Left hindlimb (tissue), 1 donor: Measurements from ENCODE around the gene NCK2.

Source experiments
- DNase-seq: peaks from one replicate; pipeline ENCODE4 v3.0.0-alpha.2; 2018

NCK2 gene

DNA sequence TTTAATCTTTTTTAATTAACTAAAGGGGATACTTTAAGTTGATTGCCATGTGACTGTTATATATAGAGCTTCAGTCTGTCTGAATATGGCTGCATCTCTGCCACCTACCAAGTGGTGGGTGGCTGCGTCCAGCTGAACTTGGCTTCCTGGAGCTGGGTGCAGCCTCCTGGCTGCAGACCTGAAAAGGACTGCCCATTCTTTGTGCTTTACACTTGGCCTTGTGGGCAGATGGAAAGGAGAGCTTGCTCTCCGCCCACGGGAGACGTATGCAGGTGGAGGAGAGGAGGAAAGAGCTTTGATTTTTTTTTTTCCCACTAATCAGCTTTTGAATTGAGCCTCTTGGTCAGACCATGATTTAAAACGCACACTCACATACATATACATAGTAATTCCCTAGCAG is 34.7 kb downstream of the NCK2 start:
- no peak for DNase-seq

DNA sequence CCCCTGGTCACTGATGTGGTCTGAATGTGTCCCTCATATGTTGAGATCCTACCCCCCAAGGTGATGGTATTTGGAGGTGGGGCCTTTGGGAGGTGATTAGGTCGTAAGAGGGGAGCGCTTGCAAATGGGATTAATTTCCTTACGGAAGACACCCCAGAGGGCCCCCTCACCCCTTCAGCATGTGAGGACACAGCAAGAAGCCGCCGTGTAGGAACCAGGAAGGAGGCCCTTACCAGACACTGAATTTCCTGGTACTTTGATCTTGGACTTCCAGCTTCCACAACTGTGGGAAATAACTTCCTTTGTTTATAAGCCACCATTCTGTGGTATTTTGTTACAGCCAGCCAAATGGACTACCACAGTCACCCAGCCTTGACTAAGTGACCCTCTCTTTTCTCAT is 35.9 kb downstream of the NCK2 start:
- no peak for DNase-seq

DNA sequence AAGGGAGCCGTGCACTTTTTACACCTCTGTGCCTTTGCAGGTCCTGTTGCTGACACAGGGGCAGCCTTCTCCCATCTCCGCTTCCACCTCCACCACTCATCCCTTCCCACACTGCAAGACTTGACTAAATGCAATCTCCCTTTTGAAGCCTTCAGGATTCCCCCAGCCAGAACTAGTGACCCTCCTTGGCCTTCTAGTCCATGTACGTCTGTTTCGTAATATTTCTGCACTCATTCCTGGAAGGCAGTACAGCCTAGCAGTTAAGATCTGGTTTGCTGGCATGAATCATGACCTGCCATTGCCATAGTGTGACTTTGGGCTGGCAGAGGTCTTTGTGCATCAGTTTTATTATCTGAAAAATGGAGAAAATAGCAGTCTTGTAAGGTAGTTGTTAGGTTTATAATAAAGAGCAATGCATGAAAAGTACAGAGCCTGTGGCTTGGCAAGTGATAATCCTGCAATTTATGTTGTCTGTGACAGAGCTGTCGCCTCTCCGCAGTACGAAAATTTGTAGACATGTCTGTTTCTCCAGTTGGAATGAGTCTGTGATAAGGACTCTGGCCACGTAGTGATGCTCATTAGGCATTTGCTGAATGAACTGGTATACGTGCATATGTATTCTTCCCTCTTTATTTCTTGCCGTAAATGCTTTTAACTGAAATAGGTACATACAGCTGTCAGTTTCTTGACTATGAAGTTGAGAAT is 36.7 kb downstream of the NCK2 start:
- DNase-seq, result no peak

DNA sequence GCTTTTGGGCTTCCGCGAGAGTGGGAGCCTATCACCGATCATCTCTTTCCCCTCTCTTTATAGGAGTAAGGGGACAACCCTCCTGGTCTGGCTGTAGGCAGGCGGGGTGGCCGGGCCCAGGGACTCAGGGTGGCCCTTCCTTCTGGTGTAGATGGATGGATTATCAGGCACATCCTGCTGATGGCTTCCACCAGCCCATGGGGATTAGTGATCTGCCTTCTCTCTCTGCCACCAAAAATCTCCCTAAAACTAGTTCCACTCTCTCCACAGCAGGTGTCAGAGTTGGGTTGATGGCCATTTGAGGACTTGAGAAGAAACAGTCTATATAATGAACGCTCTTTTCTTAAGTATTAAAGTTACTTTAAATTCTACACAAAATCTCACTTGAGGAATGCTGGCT is 37.4 kb downstream of the NCK2 start:
- no peak for DNase-seq

DNA sequence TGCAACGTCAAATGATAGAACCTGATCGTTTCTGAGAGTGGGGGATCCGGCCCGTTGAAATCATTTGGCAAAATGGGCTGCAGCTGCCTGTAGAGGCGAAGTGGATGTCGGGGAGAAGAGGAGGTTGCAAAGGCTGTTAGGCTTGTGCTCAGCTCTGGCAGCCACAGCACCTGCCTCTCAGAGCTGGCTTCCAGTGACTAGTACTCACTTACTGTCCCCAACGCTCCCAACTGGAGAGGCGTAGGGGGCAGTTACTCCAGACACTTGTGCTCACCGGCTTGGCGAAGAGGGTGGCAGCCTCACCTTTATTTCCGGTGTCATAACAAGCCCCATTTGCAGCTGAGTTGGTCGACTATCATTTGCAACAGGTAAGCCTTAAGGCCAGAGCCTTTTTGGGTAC is 37.9 kb downstream of the NCK2 start:
- no peak for DNase-seq

DNA sequence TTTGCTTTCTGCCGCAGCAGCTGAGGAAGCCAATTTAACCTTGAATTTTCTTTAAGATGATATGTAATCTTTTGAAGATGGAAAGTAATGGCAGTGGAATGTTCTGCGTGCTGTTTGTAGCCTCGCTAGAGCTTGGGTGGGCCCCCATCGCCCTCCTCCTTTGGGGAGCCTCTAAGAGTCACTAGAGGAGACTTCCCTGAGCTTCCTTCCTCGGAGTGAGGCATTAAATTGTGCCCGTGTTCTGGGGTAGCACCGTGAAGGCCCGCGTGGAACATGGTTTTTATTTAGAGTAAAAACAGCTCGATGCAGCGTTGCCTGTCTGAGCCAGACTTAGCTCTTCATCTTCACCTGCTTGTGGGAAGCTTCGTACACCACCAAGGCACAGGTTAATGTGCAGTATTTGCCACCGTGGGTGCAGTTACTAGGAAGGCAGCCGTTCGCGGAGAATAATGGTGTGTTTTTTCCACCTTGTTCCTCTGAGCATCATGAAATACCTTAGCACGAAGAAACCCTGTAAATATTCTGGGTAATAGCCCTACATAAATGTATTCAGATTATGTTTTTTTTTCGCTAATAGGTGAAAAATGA is 38.5 kb downstream of the NCK2 start:
- DNase-seq, result no peak

DNA sequence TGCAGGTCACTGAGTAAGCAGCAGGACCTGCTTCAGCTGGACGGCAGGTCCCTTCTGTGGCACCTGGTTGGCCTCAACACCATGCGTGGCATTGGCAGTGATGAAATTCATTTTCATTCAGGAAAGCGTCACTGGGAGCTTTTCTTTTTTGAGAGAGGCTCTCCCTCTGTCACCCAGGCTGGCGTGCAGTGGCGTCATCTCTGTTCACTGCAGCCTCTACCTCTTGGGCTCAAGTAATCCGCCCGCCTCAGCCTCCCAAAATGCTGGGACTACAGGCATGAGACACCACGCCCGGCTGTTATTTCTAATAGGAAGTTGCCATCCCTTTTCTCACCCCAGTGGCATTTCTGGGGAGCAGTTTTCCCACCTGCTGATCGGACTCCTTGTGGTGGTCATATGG is 39.3 kb downstream of the NCK2 start:
- DNase-seq, result no peak

DNA sequence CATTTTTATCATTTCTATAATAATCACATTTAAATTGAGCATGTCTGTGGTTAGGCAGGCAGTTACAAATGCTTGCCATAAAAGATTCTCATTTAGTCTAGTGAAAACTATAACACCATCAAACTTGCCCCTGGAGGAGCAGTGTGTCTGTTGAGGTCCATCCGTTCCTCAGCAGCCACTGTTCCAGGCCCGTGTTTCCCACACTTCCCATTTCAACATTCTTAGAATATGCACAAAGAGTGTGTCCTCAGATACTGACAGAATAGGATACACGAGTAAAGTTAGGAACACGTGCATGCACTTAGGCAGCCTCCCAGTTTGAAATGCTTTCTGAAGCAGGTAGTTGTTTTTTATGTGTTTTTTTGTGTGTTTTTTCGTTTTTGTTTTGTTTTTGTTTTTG is 39.9 kb downstream of the NCK2 start:
- DNase-seq, result no peak

DNA sequence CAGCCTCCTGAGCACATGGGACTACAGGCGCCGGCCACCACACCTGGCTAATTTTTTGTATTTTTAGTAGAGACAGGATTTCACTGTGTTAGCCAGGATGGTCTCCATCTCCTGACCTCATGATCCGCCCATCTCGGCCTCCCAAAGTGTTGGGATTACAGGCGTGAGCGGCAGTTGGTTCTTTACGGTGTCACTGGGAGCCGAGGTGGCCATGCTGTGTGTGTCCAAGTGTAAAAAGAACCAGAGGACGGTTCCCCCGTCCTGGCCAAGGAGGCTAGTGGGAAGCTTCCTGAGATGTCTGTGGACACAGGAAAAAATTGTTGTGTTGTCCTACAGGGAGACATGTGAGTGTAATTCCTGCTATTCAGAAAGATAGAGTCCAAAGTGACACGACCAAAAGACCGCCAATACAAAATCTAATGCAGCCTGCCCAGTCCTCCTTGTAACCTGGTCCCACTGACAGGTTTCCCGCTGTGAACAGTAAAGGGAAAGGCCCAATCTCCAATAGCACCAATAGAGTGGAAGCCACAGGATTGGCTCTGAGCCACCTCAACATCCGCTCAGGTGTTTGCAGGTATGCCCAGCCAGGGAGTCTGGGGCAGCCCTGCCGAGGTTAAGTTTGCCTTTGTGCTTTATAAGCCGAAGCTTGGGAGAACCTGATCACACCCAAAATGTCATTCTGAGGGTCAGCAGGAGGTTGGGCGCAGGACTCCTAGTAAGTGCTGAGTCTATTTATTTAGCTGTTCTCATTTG is 40.6 kb downstream of the NCK2 start:
- DNase-seq, result no peak

DNA sequence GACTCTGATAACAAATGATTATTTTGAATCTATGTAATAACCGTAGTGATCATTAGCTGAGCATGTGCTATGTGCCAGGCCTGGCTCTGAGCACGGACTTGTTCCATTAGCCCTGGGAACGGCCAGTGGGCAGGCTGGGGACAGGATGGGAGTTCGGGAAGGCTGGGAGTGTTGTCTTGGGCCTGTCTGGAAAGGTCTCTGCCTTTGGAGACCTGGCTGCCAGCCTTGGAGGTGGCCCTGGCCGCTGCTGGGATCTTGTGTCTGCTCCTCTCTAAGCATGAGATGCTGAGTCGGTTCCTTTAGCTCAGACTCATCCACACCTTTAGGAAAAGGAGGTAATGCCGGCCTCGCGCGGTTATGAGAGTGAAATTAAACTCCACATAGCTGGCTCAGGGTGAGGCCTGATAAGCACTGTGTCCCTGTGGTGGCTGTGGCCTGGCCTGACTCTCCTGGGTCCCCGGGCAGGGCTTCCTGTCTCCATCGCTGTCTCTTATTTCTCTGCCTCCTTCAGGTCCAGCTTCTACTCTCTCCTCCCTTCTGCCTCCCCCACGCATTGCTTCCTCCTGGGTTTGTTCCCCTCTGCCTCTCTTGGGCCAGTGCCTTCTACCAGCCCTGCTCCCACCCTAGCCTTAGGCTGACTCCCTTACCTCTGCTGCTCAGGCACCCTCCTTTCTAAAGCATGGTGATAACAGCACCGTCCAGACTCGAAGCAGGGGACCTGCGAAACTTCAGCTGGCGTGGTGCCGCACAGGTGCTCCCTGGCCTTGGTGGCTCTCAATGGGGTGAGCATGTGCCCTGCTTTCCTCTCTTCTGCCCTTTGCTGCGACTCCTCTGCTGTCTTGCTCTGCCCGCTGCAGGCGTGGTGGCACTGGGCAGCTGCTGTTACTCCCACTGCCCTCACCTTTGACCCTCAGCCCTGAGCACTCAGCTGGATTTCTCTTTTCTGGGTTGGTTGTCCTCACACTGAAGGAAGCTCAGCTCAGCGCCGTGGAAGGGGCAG is 41.8 kb downstream of the NCK2 start:
- no peak for DNase-seq

DNA sequence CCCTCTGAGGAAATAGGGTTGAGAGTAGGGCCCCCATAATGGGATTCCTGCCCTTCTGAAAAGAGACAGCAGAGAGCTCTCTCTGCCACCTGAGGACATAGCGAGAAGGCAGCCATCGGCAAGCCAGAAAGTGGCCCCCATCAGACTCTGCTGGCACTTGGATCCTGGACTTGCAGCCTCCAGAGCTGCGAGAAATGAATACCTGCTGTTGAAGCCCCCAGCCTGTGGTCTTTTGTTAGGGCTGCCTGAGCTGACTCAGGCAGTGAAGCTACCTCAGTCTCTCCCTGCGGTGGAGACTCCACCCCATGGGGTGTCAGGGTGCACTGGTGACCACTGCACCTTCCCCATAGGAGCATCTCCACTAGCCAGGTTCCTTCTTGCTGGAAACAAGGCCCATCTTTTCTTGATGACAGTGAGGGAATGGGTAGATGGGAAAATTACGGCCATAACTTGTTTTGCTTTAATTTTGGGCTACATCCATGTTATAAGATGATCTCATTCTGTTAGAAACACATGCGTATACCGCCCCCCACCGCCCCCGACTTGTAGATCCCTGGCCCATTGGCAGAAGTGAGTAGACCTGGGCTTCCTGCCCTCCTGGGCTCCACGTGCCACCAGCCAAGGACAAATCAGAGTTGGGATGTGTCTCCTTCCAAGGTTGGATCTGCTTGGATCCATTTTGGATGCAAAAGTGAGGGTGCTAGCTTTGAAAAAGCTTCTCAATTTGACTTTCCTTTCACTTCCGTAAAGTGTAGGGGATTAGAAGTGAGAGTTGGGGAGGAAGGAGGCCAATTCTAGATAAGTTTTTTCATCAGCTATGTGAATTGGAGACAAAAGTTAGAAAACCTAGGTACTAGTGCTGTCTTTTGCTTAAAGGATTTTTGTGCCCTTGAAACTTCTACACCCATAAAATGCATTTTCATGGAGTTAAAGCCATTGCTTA is 42.9 kb downstream of the NCK2 start:
- DNase-seq, result no peak

DNA sequence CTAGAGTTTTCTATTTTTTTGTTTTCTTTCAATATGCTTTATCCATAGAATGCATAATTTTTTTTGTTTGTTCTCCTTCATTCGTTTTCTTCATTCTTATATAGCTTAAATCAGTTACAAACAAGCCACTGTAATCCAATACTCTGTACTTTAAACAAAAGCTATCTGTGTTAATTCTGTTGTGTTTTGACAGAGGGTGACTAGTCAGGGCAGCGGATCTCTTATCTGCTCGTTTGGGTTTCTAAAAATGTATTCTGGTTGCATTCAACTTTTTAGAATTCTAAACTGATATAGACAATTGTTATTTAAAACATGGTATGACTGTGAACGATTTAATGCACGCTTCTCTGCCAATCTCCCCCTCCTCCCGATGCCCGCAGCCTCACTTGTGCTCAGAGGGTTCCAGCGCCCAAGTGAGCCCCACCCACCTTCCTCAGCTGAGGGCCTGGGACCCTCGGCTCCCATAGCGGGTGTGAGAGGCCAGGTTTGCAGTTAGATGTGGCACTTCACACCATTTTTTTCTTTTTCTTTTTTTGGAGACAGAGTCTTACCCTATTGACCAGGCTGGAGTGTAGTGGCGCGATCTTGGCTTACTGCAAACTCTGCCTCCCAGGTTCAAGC is 44.1 kb downstream of the NCK2 start:
- DNase-seq, result no peak

DNA sequence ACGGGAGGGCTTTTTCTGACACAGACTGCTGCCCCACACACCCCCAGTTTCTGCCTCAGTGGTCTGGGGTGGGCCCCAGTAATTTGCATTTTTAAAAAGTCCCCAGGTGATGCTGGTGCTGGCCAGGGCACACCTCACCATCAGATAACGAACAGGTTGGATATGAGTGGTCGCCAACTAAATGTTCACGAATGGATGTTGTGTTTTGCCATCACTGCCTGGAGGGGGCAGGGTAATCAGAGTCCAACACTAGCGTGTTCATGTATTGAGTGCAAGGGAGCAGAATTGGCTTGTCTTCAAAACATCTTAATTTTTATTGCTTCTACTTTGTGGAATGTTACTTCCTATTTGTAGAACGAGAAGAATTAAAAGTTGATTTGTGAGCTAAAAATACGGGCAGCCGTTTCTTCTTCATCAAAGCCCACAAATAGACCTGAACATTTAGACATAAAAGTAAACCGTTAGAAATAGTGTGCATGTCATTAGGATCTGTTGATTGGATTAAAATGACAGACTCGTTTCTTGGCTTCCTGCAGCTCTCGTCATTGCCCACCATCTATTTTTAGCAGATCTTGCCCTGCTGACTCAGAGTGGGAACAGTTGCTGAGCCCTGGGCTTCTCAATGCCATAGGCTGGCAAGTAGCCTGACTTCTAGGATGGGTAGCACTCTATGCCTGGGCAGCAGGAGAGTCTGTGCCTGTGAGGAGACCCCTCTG is 45.2 kb downstream of the NCK2 start:
- DNase-seq, result no peak

DNA sequence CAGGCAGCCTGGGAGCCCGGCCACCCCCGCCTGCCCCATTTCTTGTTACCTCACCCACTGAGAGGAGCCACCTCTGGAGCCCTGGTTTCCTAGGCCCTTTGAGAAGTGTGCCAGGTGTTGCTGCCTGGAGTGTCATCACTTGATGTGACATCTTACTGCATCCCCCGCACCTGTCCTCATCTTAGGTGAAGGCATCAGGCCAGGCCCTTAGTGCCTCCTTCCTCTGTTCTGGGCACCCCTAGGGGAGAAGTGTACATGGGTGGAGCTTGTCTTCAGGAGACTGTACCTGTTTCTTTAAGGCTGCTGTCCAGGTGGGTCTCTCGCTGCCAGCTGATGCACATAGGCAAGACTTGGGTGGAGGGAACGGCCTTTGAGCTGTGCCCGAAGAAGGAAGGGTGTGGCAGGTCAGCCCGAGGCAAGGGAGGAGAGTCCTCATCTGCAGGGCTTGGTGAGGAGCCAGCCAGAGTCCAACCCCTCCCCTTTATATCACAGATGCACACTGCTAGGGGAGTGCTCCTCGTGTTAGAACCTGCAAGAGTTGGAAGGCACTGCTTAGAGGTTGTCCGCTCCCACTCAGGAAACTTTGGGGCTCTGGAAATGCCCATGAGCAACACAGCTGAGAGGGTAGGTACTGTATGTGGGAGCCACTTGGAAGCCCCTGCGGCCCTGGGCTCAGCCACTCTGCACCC is 45.9 kb downstream of the NCK2 start:
- no peak for DNase-seq

DNA sequence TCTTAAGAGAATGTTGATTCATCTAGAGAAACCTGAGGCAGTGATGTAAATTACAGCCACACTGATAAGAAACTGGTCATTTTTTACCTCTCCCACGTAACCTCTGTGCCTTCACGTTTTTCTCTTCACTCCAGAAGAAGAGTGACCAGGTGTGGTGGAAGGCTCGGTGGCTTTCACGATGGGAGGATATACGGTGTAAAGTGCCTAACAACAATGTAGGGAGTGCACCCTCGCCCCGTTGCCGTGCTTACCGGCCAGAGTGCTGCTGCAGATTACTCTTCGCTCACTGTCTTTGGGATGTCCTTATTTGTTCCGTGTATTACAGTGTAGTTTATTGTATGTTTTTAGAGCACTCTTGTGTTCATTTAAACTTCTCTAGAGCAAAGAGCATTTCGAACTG is 46.5 kb downstream of the NCK2 start:
- no peak for DNase-seq

DNA sequence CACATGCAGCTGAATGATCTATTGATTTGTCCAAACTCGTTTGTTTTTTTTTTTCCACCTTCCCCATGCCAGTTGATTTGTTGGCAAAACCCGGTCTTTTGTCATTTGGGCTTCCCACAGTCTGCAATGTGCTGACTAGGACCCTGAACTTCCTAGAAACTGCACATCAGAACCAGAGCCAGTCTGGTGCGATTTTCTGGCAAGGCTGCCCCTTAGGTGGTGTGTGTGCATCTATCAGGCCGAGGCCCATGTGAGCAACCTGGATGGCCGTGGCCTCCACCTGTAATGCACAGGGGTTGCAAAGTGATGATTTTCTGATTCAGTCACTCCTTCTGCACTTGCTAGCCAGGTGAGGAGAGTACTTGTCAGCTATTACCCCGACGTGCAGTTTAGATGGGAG is 47.8 kb downstream of the NCK2 start:
- DNase-seq, result no peak

DNA sequence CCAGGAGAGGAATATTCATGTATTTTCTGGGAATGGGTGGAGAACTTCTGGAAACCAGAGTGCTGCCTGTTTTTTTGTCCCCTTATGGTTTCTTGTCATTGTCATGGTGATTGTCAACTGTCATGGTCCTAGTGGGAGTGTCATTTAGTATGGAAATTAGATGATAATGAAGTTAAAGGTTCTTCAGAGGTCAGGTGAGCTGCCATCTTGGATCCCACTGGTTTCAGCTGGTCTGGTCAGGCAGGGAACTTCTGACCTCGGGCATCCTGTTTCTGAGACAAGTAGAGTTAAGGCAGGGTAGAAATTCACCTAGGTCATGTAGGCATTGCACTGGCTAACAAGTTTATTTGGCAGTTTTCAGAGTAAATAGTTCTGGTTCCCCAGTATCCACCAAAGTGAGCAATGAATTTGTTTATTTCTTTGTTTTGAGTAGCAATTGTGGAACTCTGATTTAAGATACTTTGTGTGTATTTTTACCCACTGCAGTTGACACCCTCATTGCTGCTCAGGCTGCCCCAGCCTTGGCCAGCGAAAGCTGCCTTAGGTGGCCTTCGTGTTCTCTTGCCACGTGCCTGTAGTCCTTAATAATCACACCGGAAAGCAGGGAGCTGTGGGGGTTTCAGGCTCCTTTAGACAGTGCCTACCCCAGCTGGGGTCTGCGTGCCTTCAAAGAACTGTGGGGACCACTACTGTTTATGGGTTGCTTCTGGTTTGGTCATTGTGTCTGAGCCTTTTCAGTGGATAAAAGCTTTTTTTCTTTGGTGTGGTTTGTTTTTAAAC is 48.7 kb downstream of the NCK2 start:
- no peak for DNase-seq

DNA sequence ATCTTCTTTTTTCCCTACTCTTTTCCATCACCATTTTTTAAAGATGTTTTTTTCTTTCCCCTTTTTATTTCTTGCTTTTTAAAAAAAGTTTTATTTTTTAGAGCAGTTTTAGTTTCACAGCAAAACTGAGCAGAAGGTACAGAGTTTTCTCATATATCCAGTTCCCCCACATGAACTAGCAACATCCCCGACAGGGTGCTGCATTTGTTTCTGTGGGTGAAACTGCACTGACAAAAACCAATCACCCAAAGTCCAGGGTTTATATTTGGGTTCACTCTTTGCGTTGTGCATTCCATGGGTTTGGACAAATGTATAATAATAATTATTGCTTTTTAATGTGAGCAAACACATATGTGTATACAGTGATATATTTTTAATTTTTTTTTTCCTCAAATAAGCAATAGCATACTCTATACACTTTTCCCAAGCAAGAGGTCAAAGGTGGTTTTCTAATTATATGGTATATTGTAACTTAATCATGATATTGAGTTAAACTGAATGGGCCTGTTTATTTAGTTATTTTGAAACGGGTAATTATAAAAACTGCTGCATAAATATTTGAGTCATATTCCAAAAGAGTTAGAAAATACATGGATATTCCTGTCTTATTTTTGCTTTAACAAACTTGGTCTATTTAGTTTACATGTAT is 50.3 kb downstream of the NCK2 start:
- DNase-seq, result no peak

DNA sequence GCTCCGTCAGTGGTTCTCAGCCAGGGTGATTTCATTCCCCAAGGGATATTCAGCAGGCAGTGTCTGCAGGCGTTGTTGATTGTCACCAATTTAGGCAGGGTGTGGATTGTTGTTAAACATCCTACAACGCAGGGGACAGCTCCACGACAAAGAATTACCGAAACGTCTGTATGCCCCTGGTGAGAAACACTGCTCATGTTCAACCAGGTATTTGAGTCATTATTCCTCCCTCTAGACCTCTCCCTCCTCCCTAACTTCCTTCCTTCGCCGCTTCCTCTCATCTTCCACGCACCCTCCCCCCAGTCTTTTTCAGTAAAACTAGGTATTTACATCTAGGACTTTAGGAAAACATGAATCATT is 50.8 kb downstream of the NCK2 start:
- no peak for DNase-seq
